ENCODE data around the gene PRSS58. TPM values are rescaled to one million over a fixed set of nuclear protein-coding genes. Genes with fewer than 3 reads are reported as not detected.

The PRSS58 gene
- total and polyA plus RNA-seq, 4 donors: not detected

GRCh38 chr7:142298627-142299026 is 40.8 kb upstream of the PRSS58 start:
- H3K9ac ChIP-seq (ENCODE audit: insufficient read depth in 1 of 2, low read length in 2 of 2): no peak overlapping the region
- no peaks in the 10 kb centered on the region for H3K4me1 ChIP-seq (ENCODE audit: control insufficient read depth in 5 of 5, insufficient read depth in 5 of 5, low read length in 5 of 5)
- H3K36me3 ChIP-seq (ENCODE audit: control insufficient read depth in 4 of 4, insufficient read depth in 4 of 4, low read length in 4 of 4): no peaks in the 10 kb centered on the region
- H3K27ac ChIP-seq (ENCODE audit: low read depth in 1 of 2, low read length in 1 of 2): no peak overlapping the region
- no peaks in the 10 kb centered on the region for H3K9me3 ChIP-seq (ENCODE audit: control insufficient read depth in 4 of 4, insufficient read depth in 3 of 4, low read length in 3 of 4)
- no peaks in the 10 kb centered on the region for H3K27me3 ChIP-seq (ENCODE audit: control insufficient read depth in 3 of 3, insufficient read depth in 3 of 3, low read length in 2 of 3)
- no peak overlapping the region for H3K4me3 ChIP-seq
- DNase-seq (no peak), ATAC-seq (ENCODE audit: insufficient read depth, low FRiP score) (peak; percentile 41)
- WGBS, 2 donors: 42 to 52% methylated on average over 5 of the region's 5 CpGs
- no peak for TF ChIP-seq CTCF (IDR thresholded peaks at IDR 0.05; ENCODE audit: control extremely low read depth, extremely low read depth)

GRCh38 chr7:142298009-142298408 is 40.2 kb upstream of the PRSS58 start:
- TF ChIP-seq CTCF (IDR thresholded peaks at IDR 0.05; ENCODE audit: control extremely low read depth, extremely low read depth): no peak
- H3K27ac ChIP-seq (ENCODE audit: low read depth in 1 of 2, low read length in 1 of 2): no peak overlapping the region
- no peak overlapping the region for H3K4me3 ChIP-seq
- WGBS, 2 donors: 41 to 53% methylated on average over 5 of the region's 5 CpGs
- DNase-seq: no peak
- no peak for ATAC-seq (ENCODE audit: insufficient read depth, low FRiP score)
- H3K9ac ChIP-seq (ENCODE audit: insufficient read depth in 1 of 2, low read length in 2 of 2): no peak overlapping the region
- no peaks in the 10 kb centered on the region for H3K9me3 ChIP-seq (ENCODE audit: control insufficient read depth in 4 of 4, insufficient read depth in 3 of 4, low read length in 3 of 4)
- no peaks in the 10 kb centered on the region for H3K27me3 ChIP-seq (ENCODE audit: control insufficient read depth in 3 of 3, insufficient read depth in 3 of 3, low read length in 2 of 3)
- no peaks in the 10 kb centered on the region for H3K4me1 ChIP-seq (ENCODE audit: control insufficient read depth in 5 of 5, insufficient read depth in 5 of 5, low read length in 5 of 5)
- H3K36me3 ChIP-seq (ENCODE audit: control insufficient read depth in 4 of 4, insufficient read depth in 4 of 4, low read length in 4 of 4): no peaks in the 10 kb centered on the region

- ATAC-seq (ENCODE audit: insufficient read depth, low FRiP score) (no peak), DNase-seq (no peak)
- Histone ChIP-seq H3K27ac (ENCODE audit: low read depth in 1 of 2, low read length in 1 of 2) (no peak overlapping the region), H3K4me1 (ENCODE audit: control insufficient read depth in 5 of 5, insufficient read depth in 5 of 5, low read length in 5 of 5) (no peaks in the 10 kb centered on the region), H3K9ac (ENCODE audit: insufficient read depth in 1 of 2, low read length in 2 of 2) (no peak overlapping the region), H3K4me3 (no peak overlapping the region), H3K9me3 (ENCODE audit: control insufficient read depth in 4 of 4, insufficient read depth in 3 of 4, low read length in 3 of 4) (no peaks in the 10 kb centered on the region), H3K36me3 (ENCODE audit: control insufficient read depth in 4 of 4, insufficient read depth in 4 of 4, low read length in 4 of 4) (no peaks in the 10 kb centered on the region), H3K27me3 (ENCODE audit: control insufficient read depth in 3 of 3, insufficient read depth in 3 of 3, low read length in 2 of 3) (no peaks in the 10 kb centered on the region)
- 42 to 59% methylated on average over 3 of the region's 3 CpGs for WGBS, 2 donors
- TF ChIP-seq CTCF (IDR thresholded peaks at IDR 0.05; ENCODE audit: control extremely low read depth, extremely low read depth): no peak
Measured at GRCh38 chr7:142280263-142280662, 22.4 kb upstream of the PRSS58 start.

- ATAC-seq (ENCODE audit: insufficient read depth, low FRiP score) (no peak), DNase-seq (no peak)
- TF ChIP-seq CTCF (IDR thresholded peaks at IDR 0.05; ENCODE audit: control extremely low read depth, extremely low read depth): no peak
- Histone ChIP-seq H3K4me1 (ENCODE audit: control insufficient read depth in 5 of 5, insufficient read depth in 5 of 5, low read length in 5 of 5) (no peaks in the 10 kb centered on the region), H3K27me3 (ENCODE audit: control insufficient read depth in 3 of 3, insufficient read depth in 3 of 3, low read length in 2 of 3) (no peaks in the 10 kb centered on the region), H3K4me3 (no peak overlapping the region), H3K9ac (ENCODE audit: insufficient read depth in 1 of 2, low read length in 2 of 2) (no peak overlapping the region), H3K36me3 (ENCODE audit: control insufficient read depth in 4 of 4, insufficient read depth in 4 of 4, low read length in 4 of 4) (no peaks in the 10 kb centered on the region), H3K9me3 (ENCODE audit: control insufficient read depth in 4 of 4, insufficient read depth in 3 of 4, low read length in 3 of 4) (peaks cover 0 to 2% (median under 1%) of the 10 kb centered on the region in 4 donors), H3K27ac (ENCODE audit: low read depth in 1 of 2, low read length in 1 of 2) (no peak overlapping the region)
- WGBS, 2 donors: 85 to 100% methylated on average over 1 of the region's 1 CpG
Measured at GRCh38 chr7:142279601-142280000, 21.7 kb upstream of the PRSS58 start.

Measured in lung (tissue), 12 donors.